Sigmoid colon (tissue), 7 donors: ENCODE results near the gene SIK3. TPM values are rescaled to one million over a fixed set of nuclear protein-coding genes. Genes with fewer than 3 reads are reported as not detected.

Experiments used
- DNase-seq: peaks from one replicate; pipeline ENCODE4 v3.0.0-alpha.2; 2019
- H3K27ac ChIP-seq, 4 donors: fragments of 200-600 bp; sonication (generic); one replicate each; pipeline ENCODE4 v1.5.1; 2016 to 2019; ENCODE audit warnings: mild to moderate bottlenecking in 1 of 4
- H3K27me3 ChIP-seq, 3 donors: fragments of 200-600 bp; sonication (generic); one replicate each; pipeline ENCODE4 v1.5.1; 2019; ENCODE audit warnings: mild to moderate bottlenecking in 1 of 3
- H3K36me3 ChIP-seq, 4 donors: fragments of 200-600 bp; sonication (generic); one replicate each; pipeline ENCODE4 v1.5.1; 2016 to 2019
- H3K4me1 ChIP-seq, 4 donors: fragments of 200-600 bp; sonication (generic); one replicate each; pipeline ENCODE4 v1.5.1; 2017 to 2019
- H3K4me3 ChIP-seq, 4 donors: fragments of 200-600 bp; sonication (generic); one replicate each; pipeline ENCODE4 v1.5.1; 2017 to 2019; ENCODE audit warnings: mild to moderate bottlenecking in 2 of 4, moderate library complexity in 1 of 4
- H3K9me3 ChIP-seq, 4 donors: fragments of 200-600 bp in 3 of 4; sonication (generic) in 3 of 4; one replicate each; pipeline versions ENCODE4 v1.5.1 to v1.6.1; 2013 to 2019
- EP300 ChIP-seq, 4 donors: sonication (generic); formaldehyde crosslinking; IDR thresholded peaks; one replicate each; pipeline ENCODE4 v1.6.1; 2017; ENCODE audit warnings: antibody characterized with exemption in 4 of 4
- POLR2A ChIP-seq, 2 donors: fragments of 450-650 bp; IDR thresholded peaks; one replicate each; pipeline ENCODE4 v1.6.1; 2016; ENCODE audit warnings: antibody characterized with exemption in 2 of 2, mild to moderate bottlenecking in 2 of 2, moderate library complexity in 2 of 2
- POLR2AphosphoS5 ChIP-seq, 4 donors: sonication (generic); formaldehyde crosslinking; IDR thresholded peaks; one replicate each; pipeline ENCODE4 v1.6.1; 2017; ENCODE audit warnings: antibody characterized with exemption in 4 of 4
- WGBS, 2 donors: extraction: QIAGEN DNeasy Blood & Tissue Kit; methylation state at CpG; one replicate each; pipeline ENCODE4 v1.1.7; 2013; 5-methylcytosine and 5-hydroxymethylcytosine counted together
- intact Hi-C: fragments of 100-400 bp; cut with DNase I; formaldehyde crosslinking; loops from one replicate; pipeline ENCODE4 v1.15.1; 2023
- polyA plus RNA-seq, 3 donors: library from polyadenylated mRNA; stranded (reverse); fragments of 200-250 nt; gene quantifications; one replicate each; pipeline ENCODE4 v1.2.3, GENCODE V29; 2013
- total RNA-seq, 4 donors: library from RNA; depleted of rRNA; stranded (reverse); fragments of >200 nt; gene quantifications; one replicate each; pipeline ENCODE4 v1.1.0, GENCODE V29; 2016
- TF ChIP-seq, protein P1 (sequence below), 4 experiments: fragments of 450-650 bp in 3 of 4; fragments of 200-600 bp in 1 of 4; IDR thresholded peaks; one replicate each; pipeline ENCODE4 v1.5.1; 2016 to 2019; ENCODE audit warnings: antibody characterized with exemption in 4 of 4, mild to moderate bottlenecking in 3 of 4, moderate library complexity in 2 of 4
- donor health status: healthy with polysubstance abuse.
- donor health status: Bipolar disorder and iron deficiency.
- donor health status: healthy.

Gene SIK3
- total and polyA plus RNA-seq, 7 donors = 5.5 to 53.2 (median 35.3) TPM

DNA sequence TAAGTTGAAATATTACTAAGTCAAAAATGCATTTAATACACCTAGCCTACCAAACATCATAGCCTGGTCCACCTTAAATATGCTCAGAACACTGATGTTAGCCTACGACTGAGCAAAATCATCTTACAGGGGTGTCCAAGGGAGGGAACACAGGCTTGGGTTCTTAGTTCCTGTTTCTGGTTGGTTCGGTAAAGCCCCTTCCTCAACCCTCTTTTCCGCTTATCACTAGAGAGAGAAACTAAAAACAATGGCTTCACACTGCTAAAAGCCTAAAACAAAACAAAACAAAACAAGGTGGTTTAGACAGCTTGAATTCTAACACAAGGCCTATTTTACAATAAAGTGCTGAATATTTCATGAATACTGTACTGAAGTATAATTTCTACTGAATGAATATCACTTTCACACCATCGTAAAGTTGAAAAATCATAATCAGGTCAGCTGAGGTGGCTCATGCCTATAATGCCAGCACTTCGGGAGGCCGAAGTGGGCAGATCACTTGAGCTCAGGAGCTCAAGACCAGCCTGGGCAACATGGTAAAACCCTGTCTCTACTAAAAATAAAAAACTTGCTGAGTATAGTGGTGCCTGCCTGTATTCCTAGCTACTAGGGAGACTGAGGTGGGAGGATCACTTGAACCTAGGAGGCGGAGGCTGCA, 118.0 kb downstream of the SIK3 start:
- Histone ChIP-seq H3K4me3 (no peak overlapping the region), H3K4me1 (peaks cover 0 to 51% (median 33%) of the 10 kb centered on the region in 4 donors), H3K36me3 (no peaks in the 10 kb centered on the region), H3K9me3 (no peaks in the 10 kb centered on the region), H3K27me3 (no peaks in the 10 kb centered on the region), H3K27ac (peak overlapping the region in 1 of 4 donors; percentile 17)
- no peak for DNase-seq
- intact Hi-C loops = no loop called here
- no peak for TF ChIP-seq EP300 (IDR thresholded peaks at IDR 0.05)
- no peak for TF ChIP-seq POLR2A (IDR thresholded peaks at IDR 0.05)
- TF ChIP-seq POLR2AphosphoS5 (IDR thresholded peaks at IDR 0.05) = no peak
- TF ChIP-seq, protein P1, sequence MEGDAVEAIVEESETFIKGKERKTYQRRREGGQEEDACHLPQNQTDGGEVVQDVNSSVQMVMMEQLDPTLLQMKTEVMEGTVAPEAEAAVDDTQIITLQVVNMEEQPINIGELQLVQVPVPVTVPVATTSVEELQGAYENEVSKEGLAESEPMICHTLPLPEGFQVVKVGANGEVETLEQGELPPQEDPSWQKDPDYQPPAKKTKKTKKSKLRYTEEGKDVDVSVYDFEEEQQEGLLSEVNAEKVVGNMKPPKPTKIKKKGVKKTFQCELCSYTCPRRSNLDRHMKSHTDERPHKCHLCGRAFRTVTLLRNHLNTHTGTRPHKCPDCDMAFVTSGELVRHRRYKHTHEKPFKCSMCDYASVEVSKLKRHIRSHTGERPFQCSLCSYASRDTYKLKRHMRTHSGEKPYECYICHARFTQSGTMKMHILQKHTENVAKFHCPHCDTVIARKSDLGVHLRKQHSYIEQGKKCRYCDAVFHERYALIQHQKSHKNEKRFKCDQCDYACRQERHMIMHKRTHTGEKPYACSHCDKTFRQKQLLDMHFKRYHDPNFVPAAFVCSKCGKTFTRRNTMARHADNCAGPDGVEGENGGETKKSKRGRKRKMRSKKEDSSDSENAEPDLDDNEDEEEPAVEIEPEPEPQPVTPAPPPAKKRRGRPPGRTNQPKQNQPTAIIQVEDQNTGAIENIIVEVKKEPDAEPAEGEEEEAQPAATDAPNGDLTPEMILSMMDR (IDR thresholded peaks at IDR 0.05) = no peak
- WGBS, 2 donors = 67 to 90% methylated on average over 7 of the region's 7 CpGs

DNA sequence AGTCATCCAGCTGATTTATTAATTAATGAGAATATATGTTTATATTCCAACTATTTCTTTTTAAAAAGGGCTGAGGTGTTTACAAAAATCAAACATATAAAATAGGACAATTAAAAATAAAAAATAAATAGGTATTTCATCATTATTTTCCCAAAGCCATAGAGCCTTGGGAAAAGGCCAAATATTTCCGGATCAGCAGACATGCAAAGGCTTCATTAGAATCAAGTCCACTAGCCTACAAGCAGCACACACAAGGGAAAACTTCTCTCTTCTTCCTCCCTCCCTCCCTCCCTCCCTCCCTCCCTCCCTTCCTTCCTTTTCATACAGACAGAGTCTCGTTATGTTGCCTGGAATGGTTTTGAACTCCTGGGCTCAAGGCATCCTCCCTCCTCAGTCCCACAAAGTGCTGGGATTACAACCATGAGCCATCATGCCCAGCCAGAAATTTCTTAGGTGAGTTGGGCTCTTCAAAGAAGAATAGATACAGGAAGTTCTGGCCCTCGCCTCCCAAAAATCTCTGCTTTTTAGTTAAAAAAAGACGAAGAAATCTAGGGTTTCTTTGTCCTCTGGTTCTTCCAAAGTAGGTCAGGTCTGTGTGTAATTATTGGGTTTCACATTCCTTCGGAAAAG, 121.2 kb downstream of the SIK3 start:
- H3K27me3 ChIP-seq = no peaks in the 10 kb centered on the region
- no peak overlapping the region for H3K27ac ChIP-seq
- H3K36me3 ChIP-seq = no peaks in the 10 kb centered on the region
- DNase-seq = no peak
- intact Hi-C loops = no loop called here
- H3K4me3 ChIP-seq = no peak overlapping the region
- no peaks in the 10 kb centered on the region for H3K9me3 ChIP-seq
- 82 to 84% methylated on average over 5 of the region's 5 CpGs for WGBS, 2 donors
- H3K4me1 ChIP-seq = peaks cover 0 to 49% (median 26%) of the 10 kb centered on the region in 4 donors
- no peak for TF ChIP-seq POLR2A (IDR thresholded peaks at IDR 0.05)

DNA sequence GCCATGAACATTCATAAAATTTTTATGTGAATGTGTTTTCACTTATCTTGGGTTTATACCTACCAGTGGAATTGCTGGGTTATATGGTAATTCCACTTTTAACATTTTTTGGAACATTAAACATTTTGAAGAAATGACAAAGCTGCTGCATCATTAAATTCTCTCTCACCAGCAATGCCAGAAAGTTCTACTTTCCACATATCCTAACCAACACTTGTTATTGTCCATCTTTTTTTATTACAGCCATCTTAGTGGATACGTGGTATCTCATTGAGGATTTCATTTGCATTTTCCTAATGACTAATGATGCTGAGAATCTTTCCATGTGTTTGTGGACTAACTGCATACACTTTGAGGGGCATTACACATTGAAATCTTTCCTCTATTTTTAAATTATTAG, 122.6 kb downstream of the SIK3 start:
- TF ChIP-seq EP300 (IDR thresholded peaks at IDR 0.05) (no peak), POLR2AphosphoS5 (IDR thresholded peaks at IDR 0.05) (no peak), POLR2A (IDR thresholded peaks at IDR 0.05) (no peak)
- TF ChIP-seq, protein P1 (IDR thresholded peaks at IDR 0.05) = no peak
- WGBS, 2 donors = 99 to 100% methylated on average over 1 of the region's 1 CpG
- intact Hi-C loops = no loop called here

DNA sequence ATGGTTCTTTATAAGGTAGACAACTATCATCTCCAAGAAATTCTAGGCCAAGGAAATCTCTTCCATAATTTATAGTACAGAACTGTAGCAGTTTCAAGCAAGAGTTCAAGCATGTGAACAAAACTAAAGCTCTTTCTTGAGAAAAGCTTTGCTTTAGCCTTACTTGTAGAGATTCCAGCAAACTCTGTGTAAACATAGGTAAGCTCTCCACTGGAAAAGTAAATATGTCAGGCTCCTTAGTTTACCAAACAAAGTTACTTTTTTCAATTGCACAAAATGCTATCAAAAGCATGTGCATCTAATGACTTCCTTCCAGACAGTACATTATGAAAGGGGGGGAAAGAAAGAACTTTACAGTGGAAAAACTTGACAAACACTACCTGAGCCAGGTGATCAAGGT, 125.0 kb downstream of the SIK3 start:
- H3K4me3 ChIP-seq = no peak overlapping the region
- H3K27me3 ChIP-seq = no peaks in the 10 kb centered on the region
- no peaks in the 10 kb centered on the region for H3K9me3 ChIP-seq
- H3K4me1 ChIP-seq = peaks cover 0 to 32% (median 13%) of the 10 kb centered on the region in 4 donors
- no peak for DNase-seq
- TF ChIP-seq EP300 (IDR thresholded peaks at IDR 0.05) (no peak), POLR2AphosphoS5 (IDR thresholded peaks at IDR 0.05) (no peak), POLR2A (IDR thresholded peaks at IDR 0.05) (no peak)
- TF ChIP-seq, protein P1 (IDR thresholded peaks at IDR 0.05) = no peak
- H3K27ac ChIP-seq = no peak overlapping the region
- H3K36me3 ChIP-seq = no peaks in the 10 kb centered on the region
- intact Hi-C loops = no loop called here

More for the DNA sequence above, 122.6 kb downstream of the SIK3 start:
- no peak overlapping the region for H3K4me3 ChIP-seq
- H3K27ac ChIP-seq = no peak overlapping the region
- H3K27me3 ChIP-seq = no peaks in the 10 kb centered on the region
- DNase-seq = no peak
- H3K9me3 ChIP-seq = no peaks in the 10 kb centered on the region
- peaks cover 0 to 44% (median 16%) of the 10 kb centered on the region in 4 donors for H3K4me1 ChIP-seq
- no peaks in the 10 kb centered on the region for H3K36me3 ChIP-seq

DNA sequence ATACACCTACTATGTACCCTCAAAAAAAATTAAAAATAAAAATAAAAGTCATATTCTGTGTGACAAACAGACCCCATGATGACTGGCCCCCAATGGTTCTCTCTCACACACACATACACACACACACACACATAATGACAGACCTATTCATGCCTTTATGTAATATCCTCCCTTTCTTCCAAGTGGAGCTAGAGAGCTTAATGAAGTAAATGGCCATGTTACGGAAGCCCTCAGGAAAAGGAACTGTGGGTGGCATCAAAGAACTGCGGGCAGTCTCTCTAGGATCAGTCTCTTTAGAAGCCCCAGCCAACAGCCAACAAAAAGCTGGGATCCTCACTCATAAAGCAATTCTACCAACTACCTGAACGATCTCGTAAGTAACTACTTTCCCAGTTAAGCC, 125.5 kb downstream of the SIK3 start:
- H3K4me1 ChIP-seq = peaks cover 0 to 32% (median 13%) of the 10 kb centered on the region in 4 donors
- H3K27me3 ChIP-seq = no peaks in the 10 kb centered on the region
- H3K4me3 ChIP-seq = no peak overlapping the region
- no peak for DNase-seq
- no peaks in the 10 kb centered on the region for H3K36me3 ChIP-seq
- TF ChIP-seq POLR2AphosphoS5 (IDR thresholded peaks at IDR 0.05) (no peak), EP300 (IDR thresholded peaks at IDR 0.05) (no peak), POLR2A (IDR thresholded peaks at IDR 0.05) (no peak)
- TF ChIP-seq, protein P1 (IDR thresholded peaks at IDR 0.05) = no peak
- intact Hi-C loops = no loop called here
- WGBS, 2 donors = 60 to 73% methylated on average over 4 of the region's 4 CpGs
- H3K27ac ChIP-seq = no peak overlapping the region
- H3K9me3 ChIP-seq = no peaks in the 10 kb centered on the region
